Subcutaneous adipose tissue (tissue), 4 donors: ENCODE data around the gene OR2S2. TPM values are rescaled to one million over a fixed set of nuclear protein-coding genes. Genes with fewer than 3 reads are reported as not detected.

ENCODE experiments used
- total RNA-seq, 4 donors: library from RNA; depleted of rRNA; stranded (reverse); fragments of >200 nt; gene quantifications; one replicate each; pipeline ENCODE4 v1.1.0, GENCODE V29; 2016
- TF ChIP-seq, protein P1 (sequence below): fragments of 450-650 bp; IDR thresholded peaks from one replicate; pipeline ENCODE4 v1.5.1; 2016; ENCODE audit warnings: low read depth, mild to moderate bottlenecking, control low read depth, antibody characterized with exemption, moderate library complexity

OR2S2 gene
- total RNA-seq, 4 donors from 2014 or later: not detected

GRCh38 chr9:35993976-35994720, 36.2 kb upstream of the OR2S2 start:
- TF ChIP-seq, protein P1, sequence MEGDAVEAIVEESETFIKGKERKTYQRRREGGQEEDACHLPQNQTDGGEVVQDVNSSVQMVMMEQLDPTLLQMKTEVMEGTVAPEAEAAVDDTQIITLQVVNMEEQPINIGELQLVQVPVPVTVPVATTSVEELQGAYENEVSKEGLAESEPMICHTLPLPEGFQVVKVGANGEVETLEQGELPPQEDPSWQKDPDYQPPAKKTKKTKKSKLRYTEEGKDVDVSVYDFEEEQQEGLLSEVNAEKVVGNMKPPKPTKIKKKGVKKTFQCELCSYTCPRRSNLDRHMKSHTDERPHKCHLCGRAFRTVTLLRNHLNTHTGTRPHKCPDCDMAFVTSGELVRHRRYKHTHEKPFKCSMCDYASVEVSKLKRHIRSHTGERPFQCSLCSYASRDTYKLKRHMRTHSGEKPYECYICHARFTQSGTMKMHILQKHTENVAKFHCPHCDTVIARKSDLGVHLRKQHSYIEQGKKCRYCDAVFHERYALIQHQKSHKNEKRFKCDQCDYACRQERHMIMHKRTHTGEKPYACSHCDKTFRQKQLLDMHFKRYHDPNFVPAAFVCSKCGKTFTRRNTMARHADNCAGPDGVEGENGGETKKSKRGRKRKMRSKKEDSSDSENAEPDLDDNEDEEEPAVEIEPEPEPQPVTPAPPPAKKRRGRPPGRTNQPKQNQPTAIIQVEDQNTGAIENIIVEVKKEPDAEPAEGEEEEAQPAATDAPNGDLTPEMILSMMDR: no peak

GRCh38 chr9:35990155-35990554, 32.2 kb upstream of the OR2S2 start:
- TF ChIP-seq, protein P1: no peak

- TF ChIP-seq, protein P1: no peak
Measured at GRCh38 chr9:35984021-35984420, 26.1 kb upstream of the OR2S2 start.

- TF ChIP-seq, protein P1: no peak
Measured at GRCh38 chr9:35981699-35982098, 23.7 kb upstream of the OR2S2 start.

- TF ChIP-seq, protein P1: no peak
Measured at GRCh38 chr9:35980289-35981011, 22.5 kb upstream of the OR2S2 start.

- TF ChIP-seq, protein P1: no peak
Measured at GRCh38 chr9:35978792-35979191, 20.8 kb upstream of the OR2S2 start.

DNA sequence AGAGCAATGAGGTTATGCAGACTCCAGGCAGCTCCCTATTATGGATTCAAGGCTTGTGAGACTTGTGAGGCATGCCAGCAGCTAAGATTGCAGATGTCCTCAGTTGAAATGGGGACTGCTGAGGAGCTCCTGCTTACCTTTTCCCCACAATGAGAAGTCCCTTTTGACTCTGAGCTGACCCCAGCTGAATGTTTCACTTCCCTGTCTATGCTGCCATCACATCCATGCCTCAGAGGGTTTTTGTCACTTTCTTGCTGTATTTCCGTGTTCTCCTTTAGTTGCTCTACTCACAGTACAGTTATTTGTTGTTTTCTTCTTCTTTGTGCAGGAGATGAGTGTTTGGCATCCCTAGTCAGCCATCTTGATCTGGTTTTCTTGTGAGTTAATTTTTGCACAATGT, 18.8 kb upstream of the OR2S2 start:
- TF ChIP-seq, protein P1: no peak
